ENCODE data around the gene PARP2. TPM values are rescaled to one million over a fixed set of nuclear protein-coding genes. Genes with fewer than 3 reads are reported as not detected.

PARP2 gene, protein sequence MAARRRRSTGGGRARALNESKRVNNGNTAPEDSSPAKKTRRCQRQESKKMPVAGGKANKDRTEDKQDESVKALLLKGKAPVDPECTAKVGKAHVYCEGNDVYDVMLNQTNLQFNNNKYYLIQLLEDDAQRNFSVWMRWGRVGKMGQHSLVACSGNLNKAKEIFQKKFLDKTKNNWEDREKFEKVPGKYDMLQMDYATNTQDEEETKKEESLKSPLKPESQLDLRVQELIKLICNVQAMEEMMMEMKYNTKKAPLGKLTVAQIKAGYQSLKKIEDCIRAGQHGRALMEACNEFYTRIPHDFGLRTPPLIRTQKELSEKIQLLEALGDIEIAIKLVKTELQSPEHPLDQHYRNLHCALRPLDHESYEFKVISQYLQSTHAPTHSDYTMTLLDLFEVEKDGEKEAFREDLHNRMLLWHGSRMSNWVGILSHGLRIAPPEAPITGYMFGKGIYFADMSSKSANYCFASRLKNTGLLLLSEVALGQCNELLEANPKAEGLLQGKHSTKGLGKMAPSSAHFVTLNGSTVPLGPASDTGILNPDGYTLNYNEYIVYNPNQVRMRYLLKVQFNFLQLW
- total RNA-seq (2022; extraction: Qiagen RNA extraction; ENCODE audit: low read depth), result 19.6 to 28.9 TPM (median 20.4 TPM) in 5 replicates

DNA sequence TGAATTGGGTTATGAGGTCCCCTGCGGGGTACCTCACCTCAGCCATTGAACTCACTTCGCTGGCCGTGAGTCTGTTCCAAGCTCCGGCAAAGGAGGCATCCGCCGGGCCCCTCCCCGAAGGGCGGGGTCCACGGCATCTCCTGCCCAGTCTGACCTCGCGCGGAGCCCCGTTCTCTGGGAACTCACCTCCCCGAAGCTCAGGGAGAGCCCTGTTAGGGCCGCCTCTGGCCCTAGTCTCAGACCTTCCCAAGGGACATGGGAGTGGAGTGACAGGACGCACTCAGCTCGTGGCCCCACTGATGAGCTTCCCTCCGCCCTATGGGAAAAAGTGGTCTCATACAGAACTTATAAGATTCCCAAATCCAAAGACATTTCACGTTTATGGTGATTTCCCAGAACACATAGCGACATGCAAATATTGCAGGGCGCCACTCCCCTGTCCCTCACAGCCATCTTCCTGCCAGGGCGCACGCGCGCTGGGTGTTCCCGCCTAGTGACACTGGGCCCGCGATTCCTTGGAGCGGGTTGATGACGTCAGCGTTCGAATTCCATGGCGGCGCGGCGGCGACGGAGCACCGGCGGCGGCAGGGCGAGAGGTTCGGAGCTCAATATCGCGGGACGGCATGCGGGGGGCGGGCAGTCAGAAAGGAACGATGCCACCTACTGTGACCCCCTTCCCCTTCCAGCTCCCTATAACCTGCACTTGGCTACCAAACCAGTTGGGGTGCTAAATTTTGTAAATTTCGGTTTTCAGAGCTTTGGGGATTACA is at the start of gene PARP2:
TSS of gene PARP2 (plus strand) at position 544 of the 770 bp plus-strand sequence. CDS start at position 551, 7 bp downstream.

DNA sequence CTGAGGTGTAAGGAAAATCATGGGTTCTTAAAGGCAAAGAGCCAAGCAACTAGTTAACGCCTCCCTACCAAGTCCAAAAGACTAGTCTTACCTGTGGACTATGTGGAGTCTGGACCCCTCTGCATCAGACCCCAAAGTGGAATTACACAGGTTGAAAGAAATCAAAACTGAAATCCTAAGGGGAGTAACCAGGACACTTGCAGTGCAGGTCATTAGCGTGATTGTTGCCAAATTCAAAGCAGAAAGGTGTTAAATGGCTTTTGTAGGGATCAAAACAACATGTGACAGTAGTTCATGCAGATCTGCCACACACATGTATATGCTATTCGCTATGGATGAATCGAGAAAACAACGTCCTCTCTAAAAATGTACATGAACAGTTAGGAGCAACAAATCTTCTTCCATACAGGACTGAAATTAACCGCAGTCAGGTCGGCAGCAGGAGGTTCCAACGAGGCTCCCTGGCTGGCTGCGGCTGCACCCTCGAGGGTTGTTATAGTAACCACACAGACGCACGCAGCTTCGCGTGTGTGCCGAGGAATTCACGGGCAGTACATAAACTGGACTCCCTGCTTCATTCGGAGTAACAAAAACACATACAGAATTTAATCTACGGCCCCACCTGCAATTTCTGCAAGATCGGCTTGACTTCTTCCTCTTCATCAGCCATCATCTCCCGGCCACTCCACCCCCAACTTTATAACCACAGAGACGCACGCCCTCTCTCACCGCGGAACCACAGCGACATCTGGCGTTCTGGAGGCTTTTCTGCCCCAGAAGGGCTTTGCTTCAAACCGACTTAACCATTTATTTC is 38.0 kb upstream of the PARP2 start, which contains the start of gene TTC5:
TSS of gene TTC5 (minus strand) at position 687 of the 814 bp plus-strand sequence. CDS start at position 673, 14 bp downstream.

DNA sequence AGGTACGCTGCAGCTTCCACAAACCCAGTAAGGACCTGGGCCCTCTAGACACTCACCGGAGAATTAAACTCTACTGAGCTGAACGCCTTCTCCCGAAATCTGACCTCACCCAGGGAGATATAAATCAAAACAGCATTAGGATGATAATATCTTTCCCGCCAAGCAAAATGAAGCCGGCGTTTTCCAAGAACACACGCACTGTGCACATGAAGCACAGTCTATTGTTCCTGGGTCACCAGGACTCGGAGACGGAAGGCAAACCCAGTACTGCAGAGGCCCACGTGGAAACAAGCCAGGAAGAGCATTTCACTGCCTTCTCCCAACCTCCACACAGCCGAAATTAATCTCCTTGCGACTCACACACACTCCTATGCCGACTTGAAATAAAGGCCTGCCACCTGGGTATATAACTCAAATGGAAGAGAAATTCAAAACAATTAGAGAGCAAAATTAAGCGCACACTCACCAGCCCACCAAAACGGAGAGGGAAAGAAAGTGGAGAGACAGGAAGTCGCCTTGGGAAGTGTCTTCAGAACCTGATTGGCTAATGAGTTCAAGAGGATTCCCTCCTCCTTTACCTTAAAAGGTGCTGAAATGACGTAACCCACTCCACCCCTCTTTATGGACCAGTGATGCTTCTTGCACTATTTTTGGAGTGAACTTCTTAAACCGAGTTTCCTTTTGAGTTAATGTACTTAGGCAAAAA is 10.5 kb upstream of the PARP2 start, which contains the start of gene CCNB1IP1:
TSS of gene CCNB1IP1 (minus strand) at position 492 of the 706 bp plus-strand sequence. CDS start 16,756 bp downstream, outside the sequence.

Other genes with a start within 250 kb of the PARP2 start
- gene OR4K17, start 232.9 kb upstream of the PARP2 start, total RNA-seq (2022; extraction: Qiagen RNA extraction; ENCODE audit: low read depth), result not detected in 5 replicates
- gene OR4N5, start 204.8 kb upstream of the PARP2 start, total RNA-seq (2022; extraction: Qiagen RNA extraction; ENCODE audit: low read depth), result not detected in 5 replicates
- not detected in 5 replicates for gene OR11G2, start 152.7 kb upstream of the PARP2 start, total RNA-seq (2022; extraction: Qiagen RNA extraction; ENCODE audit: low read depth)
- not detected in 5 replicates for gene OR11H6, start 119.9 kb upstream of the PARP2 start, total RNA-seq (2022; extraction: Qiagen RNA extraction; ENCODE audit: low read depth)
- not detected in 5 replicates for gene OR11H7, start 114.7 kb upstream of the PARP2 start, total RNA-seq (2022; extraction: Qiagen RNA extraction; ENCODE audit: low read depth)
- not detected in 5 replicates for gene OR11H4, start 104.3 kb upstream of the PARP2 start, total RNA-seq (2022; extraction: Qiagen RNA extraction; ENCODE audit: low read depth)
- gene TTC5, start 37.7 kb upstream of the PARP2 start, total RNA-seq (2022; extraction: Qiagen RNA extraction; ENCODE audit: low read depth), result 19.3 to 28.8 TPM (median 20.3 TPM) in 5 replicates
- 36.5 to 60.3 TPM (median 39.8 TPM) in 5 replicates for gene CCNB1IP1, start 10.4 kb upstream of the PARP2 start, total RNA-seq (2022; extraction: Qiagen RNA extraction; ENCODE audit: low read depth)
- gene TEP1, start 69.9 kb downstream of the PARP2 start, total RNA-seq (2022; extraction: Qiagen RNA extraction; ENCODE audit: low read depth), result 9.1 to 13.3 TPM (median 9.9 TPM) in 5 replicates
- gene KLHL33, start 92.5 kb downstream of the PARP2 start, total RNA-seq (2022; extraction: Qiagen RNA extraction; ENCODE audit: low read depth), result not detected in 5 replicates
- gene OSGEP, start 111.2 kb downstream of the PARP2 start, total RNA-seq (2022; extraction: Qiagen RNA extraction; ENCODE audit: low read depth), result 19.0 to 28.9 TPM (median 25.5 TPM) in 5 replicates
- gene APEX1, start 111.6 kb downstream of the PARP2 start, total RNA-seq (2022; extraction: Qiagen RNA extraction; ENCODE audit: low read depth), result 248 to 284 TPM (median 259 TPM) in 5 replicates
- gene PIP4P1, start 117.8 kb downstream of the PARP2 start, total RNA-seq (2022; extraction: Qiagen RNA extraction; ENCODE audit: low read depth), result 26.3 to 41.0 TPM (median 34.0 TPM) in 5 replicates
- gene PNP, start 125.8 kb downstream of the PARP2 start, total RNA-seq (2022; extraction: Qiagen RNA extraction; ENCODE audit: low read depth), result 148 to 204 TPM (median 152 TPM) in 5 replicates
- 0.20 to 0.40 TPM (median 0.27 TPM) in 5 replicates for gene RNASE10, start 161.9 kb downstream of the PARP2 start, total RNA-seq (2022; extraction: Qiagen RNA extraction; ENCODE audit: low read depth)
- not detected in 5 replicates for gene RNASE9, start 217.4 kb downstream of the PARP2 start, total RNA-seq (2022; extraction: Qiagen RNA extraction; ENCODE audit: low read depth)
- not detected in 5 replicates for gene RNASE11, start 244.4 kb downstream of the PARP2 start, total RNA-seq (2022; extraction: Qiagen RNA extraction; ENCODE audit: low read depth)
- not detected in 5 replicates for gene RNASE12, start 247.7 kb downstream of the PARP2 start, total RNA-seq (2022; extraction: Qiagen RNA extraction; ENCODE audit: low read depth)

Data from A549 treated with ZK216348 at 1 μM for 4 hours (cell line).